Fibroblast of the aortic adventitia (primary cell): ENCODE results near the gene AUTS2. TPM values are rescaled to one million over a fixed set of nuclear protein-coding genes. Genes with fewer than 3 reads are reported as not detected.

Source experiments
- DNase-seq: peaks from one replicate; pipeline ENCODE4 v3.0.0-alpha.2; 2010; ENCODE audit warnings: low read depth
- H3K4me3 ChIP-seq: 2 replicates; pipeline ENCODE4 v1.5.1; 2011; ENCODE audit warnings: low read depth, mild to moderate bottlenecking, control low read depth, low read length, moderate library complexity
- CTCF ChIP-seq: IDR thresholded peaks from 2 replicates; pipeline ENCODE4 v1.5.1; 2011; ENCODE audit warnings: mild to moderate bottlenecking, low read length, control low read depth, inconsistent platforms; ENCODE audit not compliant: insufficient read depth
- total RNA-seq: library from RNA; depleted of rRNA; stranded (reverse); fragments of >200 nt; gene quantifications from 2 replicates; pipeline ENCODE4 v1.2.3, GENCODE V29; 2012; ENCODE audit warnings: low replicate concordance

Gene AUTS2
- total RNA-seq, 1 donor: 10.7 TPM

- H3K4me3 ChIP-seq: no peak overlapping the region
- no peak for DNase-seq
- TF ChIP-seq CTCF: no peak
Observed at GRCh38 chr7:70793821-70794220, 1195.5 kb downstream of the AUTS2 start.

- no peak for TF ChIP-seq CTCF
- H3K4me3 ChIP-seq: no peak overlapping the region
- no peak for DNase-seq
Observed at GRCh38 chr7:70794962-70795361, 1196.7 kb downstream of the AUTS2 start.

- H3K4me3 ChIP-seq: no peak overlapping the region
- TF ChIP-seq CTCF: no peak
- DNase-seq: no peak
Observed at GRCh38 chr7:70795948-70796347, 1197.7 kb downstream of the AUTS2 start.

- DNase-seq: no peak
- no peak overlapping the region for H3K4me3 ChIP-seq
- no peak for TF ChIP-seq CTCF
Observed at GRCh38 chr7:70797109-70797514, 1198.8 kb downstream of the AUTS2 start.

GRCh38 chr7:70799841-70800405 lies 1201.6 kb downstream of the AUTS2 start:
- DNase-seq: no peak
- H3K4me3 ChIP-seq: no peak overlapping the region
- no peak for TF ChIP-seq CTCF

- no peak for TF ChIP-seq CTCF
- H3K4me3 ChIP-seq: no peak overlapping the region
- no peak for DNase-seq
Observed at GRCh38 chr7:70805360-70805759, 1207.1 kb downstream of the AUTS2 start.

- DNase-seq: no peak
- TF ChIP-seq CTCF: no peak
- H3K4me3 ChIP-seq: no peak overlapping the region
Observed at GRCh38 chr7:70807650-70808049, 1209.4 kb downstream of the AUTS2 start.
